A549 (cell line): ENCODE data around the gene SERPINC1. TPM values are rescaled to one million over a fixed set of nuclear protein-coding genes. Genes with fewer than 3 reads are reported as not detected.

Experiments
- ATAC-seq, 2 experiments: fragments of 200-7000 bp in 1 of 2; fragments of >200 bp in 1 of 2; cut with Nextera tagmentation in 1 of 2; cut with Tn5 transposase in 1 of 2; 3 replicates each; pipeline versions ENCODE4 v1.8.0 to v1.9.1; 2018 to 2020; ENCODE audit warnings: mild to moderate bottlenecking in 1 of 2, moderate library complexity in 1 of 2
- CTCF ChIA-PET: fragments of 300-600 bp; sonication (Branson Sonifier 250); formaldehyde crosslinking; extraction: SDS; loops from one replicate; lab custom pipeline; 2021; ENCODE audit warnings: antibody characterized with exemption, inconsistent platforms; lab: Yijun Ruan, JAX
- POLR2A ChIA-PET: fragments of 350-600 bp; formaldehyde crosslinking; extraction: SDS; loops from one replicate; lab custom pipeline; 2021; ENCODE audit warnings: antibody characterized with exemption, inconsistent platforms; lab: Yijun Ruan, JAX
- DNase-seq, 2 experiments: peaks; one replicate each; pipeline versions ENCODE4 v3.0.0 to v3.0.0-alpha.2; 2011 to 2016; ENCODE audit warnings: low read depth in 1 of 2, low spot score in 1 of 2
- FAIRE-seq: peaks from 2 replicates; lab custom pipeline; 2011; peaks lifted over from hg19 to GRCh38; lab: Jason Lieb, UNC
- H3K27ac ChIP-seq, 2 experiments: fragments of >200 bp; sonication (Bioruptor Twin); formaldehyde crosslinking; 3 replicates each; pipeline ENCODE4 v1.5.1; 2016 to 2017
- H3K4me1 ChIP-seq: fragments of >200 bp; sonication (Bioruptor Twin); formaldehyde crosslinking; 3 replicates; pipeline ENCODE4 v1.6.1; 2016
- H3K4me2 ChIP-seq: fragments of >200 bp; sonication (Bioruptor Twin); formaldehyde crosslinking; 3 replicates; pipeline ENCODE4 v1.6.1; 2016
- H3K4me3 ChIP-seq: fragments of >200 bp; sonication (Bioruptor Twin); formaldehyde crosslinking; 3 replicates; pipeline ENCODE4 v1.5.1; 2016
- H3K9me3 ChIP-seq: fragments of >200 bp; sonication (Bioruptor Twin); formaldehyde crosslinking; 3 replicates; pipeline ENCODE4 v1.6.1; 2016
- BHLHE40 ChIP-seq: IDR thresholded peaks from 2 replicates; pipeline ENCODE4 v1.6.1; 2012; ENCODE audit warnings: low read depth, low read length, inconsistent platforms
- CEBPB ChIP-seq, 2 experiments: fragments of >200 bp in 1 of 2; sonication (Bioruptor Twin) in 1 of 2; formaldehyde crosslinking in 1 of 2; IDR thresholded peaks; 2 replicates each; pipeline ENCODE4 v1.6.1; 2012 to 2016
- CHD2 ChIP-seq: fragments of 150-350 bp; IDR thresholded peaks from 2 replicates; pipeline ENCODE4 v1.6.1; 2014; ENCODE audit warnings: low read length; ENCODE audit not compliant: partially characterized antibody
- CHD4 ChIP-seq: fragments of 200-600 bp; sonication (generic); IDR thresholded peaks from 2 replicates; pipeline ENCODE4 v1.6.1; 2016; ENCODE audit warnings: antibody characterized with exemption, mild to moderate bottlenecking, borderline replicate concordance
- CTCF ChIP-seq: fragments of >200 bp; sonication (Bioruptor Twin); formaldehyde crosslinking; IDR thresholded peaks from 3 replicates; pipeline ENCODE4 v1.5.1; 2016
- EP300 ChIP-seq, 2 experiments: fragments of >200 bp; sonication (Bioruptor Twin); formaldehyde crosslinking; IDR thresholded peaks; 2 replicates in 1 of 2; 3 replicates in 1 of 2; pipeline ENCODE4 v1.6.1; 2016 to 2017
- FOSL2 ChIP-seq, 2 experiments: fragments of 450-650 bp in 1 of 2; fragments of >200 bp in 1 of 2; sonication (Bioruptor Twin) in 1 of 2; formaldehyde crosslinking; IDR thresholded peaks; 2 replicates each; pipeline versions ENCODE4 v1.5.0 to v1.6.1; 2016 to 2020; ENCODE audit warnings: mild to moderate bottlenecking in 1 of 2, moderate library complexity in 1 of 2
- GATA3 ChIP-seq: IDR thresholded peaks from 2 replicates; pipeline ENCODE4 v1.6.1; 2012; ENCODE audit warnings: borderline replicate concordance
- MAZ ChIP-seq: fragments of 150-350 bp; IDR thresholded peaks from 2 replicates; pipeline ENCODE4 v1.6.1; 2014; ENCODE audit warnings: antibody characterized with exemption, low read depth, low read length, borderline replicate concordance
- RAD21 ChIP-seq, 2 experiments: fragments of >200 bp in 1 of 2; sonication (Bioruptor Twin) in 1 of 2; formaldehyde crosslinking in 1 of 2; IDR thresholded peaks in 1 of 2; conservative IDR thresholded peaks in 1 of 2; 2 replicates in 1 of 2; 3 replicates in 1 of 2; pipeline ENCODE4 v1.6.1; 2012 to 2018; ENCODE audit warnings: inconsistent platforms in 1 of 2
- SMC3 ChIP-seq: fragments of >200 bp; sonication (Bioruptor Twin); formaldehyde crosslinking; IDR thresholded peaks from 3 replicates; pipeline ENCODE4 v1.6.1; 2018; ENCODE audit warnings: inconsistent platforms
- USF2 ChIP-seq: fragments of 450-650 bp; IDR thresholded peaks from 2 replicates; pipeline ENCODE4 v1.6.1; 2014; ENCODE audit warnings: antibody characterized with exemption
- ZFP36 ChIP-seq: fragments of 450-650 bp; IDR thresholded peaks from 2 replicates; pipeline ENCODE4 v1.6.1; 2014; ENCODE audit warnings: borderline replicate concordance; ENCODE audit not compliant: partially characterized antibody
- ZSCAN20 ChIP-seq: fragments of 250-450 bp; sonication (Bioruptor Pico); IDR thresholded peaks from 2 replicates; pipeline ENCODE4 v1.8.0; 2022; ENCODE audit warnings: mild to moderate bottlenecking, moderate library complexity
- WGBS: methylation state at CpG from one replicate; pipeline ENCODE4 v1.1.6; 2017; ENCODE audit errors: missing lambda C conversion rate; 5-methylcytosine and 5-hydroxymethylcytosine counted together
- polyA plus RNA-seq, 4 experiments: library from polyadenylated mRNA; depleted of rRNA in 3 of 4; stranded (reverse); fragments of >200 nt; fragmentation: RNase III in 1 of 4; extraction: RNeasy Plus Mini Kit Qiagen cat#74134 plus additional on column Dnase treatment in 1 of 4; gene quantifications; 2 replicates in 3 of 4; 3 replicates in 1 of 4; pipeline ENCODE4 v1.2.3, GENCODE V29; 2011 to 2017

Gene SERPINC1
- polyA plus RNA-seq, 2 of the 4 experiments (the other 2 are of a cell fraction), result 0.05 to 0.13 TPM

GRCh38 chr1:173900427-173900826 lies 16.7 kb downstream of the SERPINC1 start:
- no peak overlapping the region for H3K4me3 ChIP-seq
- no peaks in the 10 kb centered on the region for H3K9me3 ChIP-seq
- no peaks in the 10 kb centered on the region for H3K4me1 ChIP-seq
- TF ChIP-seq RAD21 (conservative IDR thresholded peaks at IDR 0.05 in 1 of 2, IDR thresholded peaks at IDR 0.05 in 1 of 2) (no peak), GATA3 (no peak), ZSCAN20 (CRISPR knock-in tag) (no peak), SMC3 (no peak), CHD4 (no peak), USF2 (no peak), EP300 (IDR thresholded peaks at IDR 0.05) (no peak), BHLHE40 (no peak), MAZ (no peak)
- TF ChIP-seq, all 56 proteins: peak for 0
- FAIRE-seq, result no peak
- Histone ChIP-seq H3K27ac (no peak overlapping the region), H3K4me2 (no peak overlapping the region)
- no peak for ATAC-seq
- 77% methylated on average over 2 of the region's 2 CpGs for WGBS
- DNase-seq, result no peak
- POLR2A ChIA-PET, result no interaction called here
- CTCF ChIA-PET, result no interaction called here

GRCh38 chr1:173894189-173894588 lies 22.9 kb downstream of the SERPINC1 start:
- ATAC-seq (no peak), DNase-seq (no peak), FAIRE-seq (no peak)
- H3K4me1 ChIP-seq, result no peaks in the 10 kb centered on the region
- WGBS, result 82% methylated on average over 3 of the region's 3 CpGs
- POLR2A ChIA-PET, result no interaction called here
- no peak overlapping the region for H3K27ac ChIP-seq
- H3K4me3 ChIP-seq, result no peak overlapping the region
- TF ChIP-seq CHD4, result no peak
- no peak for TF ChIP-seq USF2
- no peak for TF ChIP-seq ZFP36
- TF ChIP-seq FOSL2 (IDR thresholded peaks at IDR 0.05), result no peak
- TF ChIP-seq FOSL2 (CRISPR knock-in tag; IDR thresholded peaks at IDR 0.05), result no peak
- TF ChIP-seq CTCF, result no peak
- CTCF ChIA-PET, result no interaction called here
- no peak overlapping the region for H3K4me2 ChIP-seq
- no peaks in the 10 kb centered on the region for H3K9me3 ChIP-seq

- Histone ChIP-seq H3K4me2 (no peak overlapping the region), H3K4me3 (no peak overlapping the region), H3K4me1 (no peaks in the 10 kb centered on the region), H3K9me3 (no peaks in the 10 kb centered on the region), H3K27ac (no peak overlapping the region)
- ChIA-PET POLR2A (no interaction called here), CTCF (no interaction called here)
- WGBS, result 70% methylated on average over 1 of the region's 1 CpG
- ATAC-seq (no peak), FAIRE-seq (no peak), DNase-seq (no peak)
- TF ChIP-seq CEBPB (IDR thresholded peaks at IDR 0.05) (no peak), CTCF (no peak), CHD2 (no peak)
Measured at GRCh38 chr1:173893611-173894010, 23.5 kb downstream of the SERPINC1 start.
